GM21529 (cell line): ENCODE results near the gene ZNF273.

Source experiments
- ATAC-seq: cut with Tn5 transposase; IDR thresholded peaks from one replicate; pipeline ENCODE4 v1.9.1; 2021; ENCODE audit not compliant: unreplicated experiment

The ZNF273 gene

GRCh38 chr7:64876792-64877713 is 26.0 kb upstream of the ZNF273 start:
- no peak for ATAC-seq

- no peak for ATAC-seq
Observed at GRCh38 chr7:64877714-64878610, 25.1 kb upstream of the ZNF273 start.

- no peak for ATAC-seq
Observed at GRCh38 chr7:64878684-64879083, 24.4 kb upstream of the ZNF273 start.

GRCh38 chr7:64879086-64879730 is 23.9 kb upstream of the ZNF273 start:
- no peak for ATAC-seq

GRCh38 chr7:64879800-64880199 is 23.3 kb upstream of the ZNF273 start:
- no peak for ATAC-seq

GRCh38 chr7:64880322-64881297 is 22.5 kb upstream of the ZNF273 start:
- ATAC-seq = no peak

- ATAC-seq = no peak
Observed at GRCh38 chr7:64881461-64882287, 21.4 kb upstream of the ZNF273 start.

- no peak for ATAC-seq
Observed at GRCh38 chr7:64882341-64883112, 20.5 kb upstream of the ZNF273 start.

GRCh38 chr7:64883113-64883905 is 19.8 kb upstream of the ZNF273 start:
- ATAC-seq = no peak

- ATAC-seq = no peak
Observed at GRCh38 chr7:64884085-64884912, 18.8 kb upstream of the ZNF273 start.

GRCh38 chr7:64884913-64885370 is 18.1 kb upstream of the ZNF273 start:
- ATAC-seq = no peak

- no peak for ATAC-seq
Observed at GRCh38 chr7:64885520-64886240, 17.4 kb upstream of the ZNF273 start.

GRCh38 chr7:64886956-64887545 is 16.0 kb upstream of the ZNF273 start:
- no peak for ATAC-seq

- no peak for ATAC-seq
Observed at GRCh38 chr7:64887756-64888508, 15.1 kb upstream of the ZNF273 start.

- no peak for ATAC-seq
Observed at GRCh38 chr7:64888561-64888900, 14.5 kb upstream of the ZNF273 start.
